ENCODE data around the gene NBAS.

NBAS gene

DNA sequence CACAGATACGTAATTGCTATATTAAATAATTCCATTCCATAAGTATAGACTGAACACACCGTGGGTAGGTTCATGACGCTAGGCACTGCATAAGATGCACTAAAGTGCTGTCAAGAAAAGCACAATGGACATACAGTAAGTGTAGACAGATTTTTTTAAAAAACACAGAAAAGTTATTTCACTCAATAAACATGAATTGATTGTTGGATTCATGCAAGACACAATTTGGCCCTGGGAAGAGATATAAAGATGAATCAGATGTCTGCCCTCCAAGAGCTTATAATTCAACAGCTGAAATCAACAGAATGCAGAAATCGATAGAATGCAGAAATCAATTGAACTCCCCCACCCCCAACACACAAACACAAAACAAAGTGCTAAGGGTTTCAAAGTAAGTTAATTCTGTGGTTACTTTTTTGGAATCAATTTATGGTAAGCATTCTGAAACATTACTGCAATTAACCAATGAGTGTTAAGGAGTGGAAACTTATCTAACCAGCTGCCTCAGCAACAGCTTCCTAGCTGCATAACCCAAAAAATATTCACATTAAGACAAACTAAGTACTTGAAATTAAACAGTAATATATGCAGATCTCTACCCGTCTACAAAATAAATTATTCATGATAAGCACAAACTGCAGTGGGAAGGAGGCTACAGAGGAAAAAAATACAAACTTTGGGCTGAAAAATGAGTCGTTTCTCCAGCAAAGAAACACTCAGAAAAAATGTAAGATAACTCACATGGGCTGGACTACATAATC lies 1.6 kb downstream of the NBAS start:
- no peaks in the 10 kb centered on the region for H3K9me3 Mint-ChIP-seq
- peaks cover 5% of the 10 kb centered on the region for H3K36me3 Mint-ChIP-seq (ENCODE audit: low read depth)
- peaks cover 3% of the 10 kb centered on the region for H3K27me3 Mint-ChIP-seq (ENCODE audit: low read depth)
- DNase-seq (ENCODE audit: low spot score), result no peak
- peaks cover 40% of the 10 kb centered on the region for H3K4me1 Mint-ChIP-seq (ENCODE audit: low read depth)
- H3K4me3 Mint-ChIP-seq, result peak overlapping the region; percentile 93
- H3K27ac Mint-ChIP-seq, result no peak overlapping the region

DNA sequence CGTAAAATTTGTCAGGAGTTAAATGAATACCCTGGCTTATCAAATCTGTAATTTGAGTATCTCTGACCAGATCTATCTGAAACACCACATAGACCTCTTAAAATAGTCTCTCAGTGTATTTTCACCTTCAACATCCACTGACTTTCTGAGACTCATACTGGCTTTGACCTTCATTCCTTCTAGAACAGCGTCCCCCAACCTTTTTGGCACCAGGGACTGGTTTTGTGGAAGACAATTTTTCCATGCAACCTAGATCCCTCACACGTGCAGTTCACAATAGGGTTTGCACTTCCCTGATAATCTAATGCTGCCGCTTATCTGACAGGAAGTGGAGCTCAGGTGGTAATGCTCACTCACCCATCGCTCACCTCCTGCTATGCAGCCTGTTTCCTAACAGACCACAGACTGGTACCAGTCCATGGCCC lies 3.2 kb downstream of the NBAS start:
- H3K9me3 Mint-ChIP-seq, result no peaks in the 10 kb centered on the region
- H3K36me3 Mint-ChIP-seq (ENCODE audit: low read depth), result peaks cover 9% of the 10 kb centered on the region
- H3K4me1 Mint-ChIP-seq (ENCODE audit: low read depth), result peaks cover 37% of the 10 kb centered on the region
- H3K27ac Mint-ChIP-seq, result no peak overlapping the region
- no peak overlapping the region for H3K4me3 Mint-ChIP-seq
- DNase-seq (ENCODE audit: low spot score), result no peak
- H3K27me3 Mint-ChIP-seq (ENCODE audit: low read depth), result no peaks in the 10 kb centered on the region

DNA sequence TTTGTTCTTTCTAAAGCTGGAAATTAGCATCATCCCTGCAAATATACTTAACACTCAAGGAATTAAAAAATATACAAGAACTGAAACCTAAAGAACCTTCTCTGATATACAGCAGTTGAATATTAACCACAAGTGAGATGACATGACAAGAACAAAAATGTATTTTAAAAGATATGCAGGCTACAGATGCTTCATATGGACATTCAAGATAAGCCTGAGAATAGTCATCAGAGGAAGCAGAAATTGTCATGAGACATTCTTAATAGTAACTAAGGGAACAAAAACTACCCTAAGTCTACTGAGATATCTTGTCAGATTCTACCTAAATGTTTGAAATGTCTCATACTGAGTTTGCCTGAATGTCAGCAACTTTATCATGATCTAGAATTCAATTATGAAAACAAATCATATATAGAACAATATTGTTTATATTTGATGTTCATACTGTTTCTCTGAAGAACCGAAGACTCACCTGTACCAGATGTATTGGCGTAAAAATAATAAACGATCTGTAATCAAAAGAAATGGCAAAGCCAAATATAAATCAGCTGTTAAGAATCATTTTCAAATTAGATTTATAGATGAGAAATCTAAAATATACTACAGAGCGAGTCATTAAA lies 4.7 kb downstream of the NBAS start:
- no peak overlapping the region for H3K4me3 Mint-ChIP-seq
- no peaks in the 10 kb centered on the region for H3K27me3 Mint-ChIP-seq (ENCODE audit: low read depth)

DNA sequence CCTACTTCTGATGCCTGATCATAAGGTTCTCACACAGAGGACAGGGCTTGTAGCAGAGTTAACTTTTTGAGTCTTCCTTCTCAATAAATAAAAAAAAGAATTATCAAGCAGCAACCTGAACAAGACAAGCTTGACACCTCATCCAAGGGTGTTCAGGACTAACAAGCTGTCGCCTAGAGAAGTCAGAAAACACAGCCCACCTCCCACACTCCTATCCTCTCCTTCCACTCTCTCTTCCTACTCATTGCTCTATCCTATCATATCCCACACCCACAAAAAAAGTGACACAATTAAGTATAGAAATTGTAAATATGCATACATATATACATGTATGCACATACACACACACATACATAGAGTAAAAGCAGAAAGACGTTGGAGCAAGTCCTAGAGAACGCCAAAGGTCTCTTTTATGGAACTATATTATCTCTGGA lies 5.4 kb downstream of the NBAS start:
- Mint-ChIP-seq H3K4me3 (no peak overlapping the region), H3K36me3 (ENCODE audit: low read depth) (peaks cover 13% of the 10 kb centered on the region), H3K4me1 (ENCODE audit: low read depth) (peaks cover 22% of the 10 kb centered on the region), H3K27ac (no peak overlapping the region), H3K27me3 (ENCODE audit: low read depth) (no peaks in the 10 kb centered on the region), H3K9me3 (no peaks in the 10 kb centered on the region)
- DNase-seq (ENCODE audit: low spot score), result no peak

More for the DNA sequence above, 4.7 kb downstream of the NBAS start:
- DNase-seq (ENCODE audit: low spot score), result no peak
- Mint-ChIP-seq H3K4me1 (ENCODE audit: low read depth) (peaks cover 24% of the 10 kb centered on the region), H3K27ac (no peak overlapping the region), H3K9me3 (no peaks in the 10 kb centered on the region), H3K36me3 (ENCODE audit: low read depth) (peaks cover 13% of the 10 kb centered on the region)

DNA sequence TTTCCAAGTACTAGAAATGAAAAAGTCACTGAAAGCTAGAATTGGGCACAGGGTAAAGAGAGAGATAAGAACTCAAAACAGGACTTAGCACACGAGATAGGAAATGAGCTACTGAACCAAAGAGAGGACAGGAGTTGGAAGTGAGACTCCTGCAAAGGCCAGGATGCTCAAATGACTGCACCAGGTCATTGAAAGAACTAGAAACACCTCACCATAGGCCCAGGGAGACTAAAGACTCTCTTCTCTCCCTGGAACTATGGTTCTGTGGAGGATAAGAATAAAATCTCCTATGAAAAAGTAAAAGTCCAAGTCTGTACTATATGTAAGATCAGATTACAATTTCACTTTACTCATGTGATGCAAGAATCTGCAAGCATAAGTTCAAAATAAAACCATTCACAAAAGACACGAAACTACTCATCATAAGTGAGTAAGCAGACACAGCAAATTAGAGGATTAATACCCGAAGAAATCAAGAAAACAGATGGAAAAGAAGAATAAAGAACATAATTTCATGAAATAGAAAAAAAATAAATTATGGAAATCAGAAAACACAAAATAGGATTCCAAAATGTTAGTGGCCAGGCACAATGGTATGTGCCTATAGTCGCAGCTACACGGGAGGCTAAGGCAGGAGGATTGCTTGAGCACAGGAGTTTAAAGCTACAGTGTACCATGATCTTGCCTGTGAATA lies 6.5 kb downstream of the NBAS start:
- Mint-ChIP-seq H3K4me1 (ENCODE audit: low read depth) (peaks cover 16% of the 10 kb centered on the region), H3K36me3 (ENCODE audit: low read depth) (peaks cover 13% of the 10 kb centered on the region), H3K9me3 (no peaks in the 10 kb centered on the region), H3K27me3 (ENCODE audit: low read depth) (no peaks in the 10 kb centered on the region), H3K27ac (no peak overlapping the region), H3K4me3 (no peak overlapping the region)
- no peak for DNase-seq (ENCODE audit: low spot score)

DNA sequence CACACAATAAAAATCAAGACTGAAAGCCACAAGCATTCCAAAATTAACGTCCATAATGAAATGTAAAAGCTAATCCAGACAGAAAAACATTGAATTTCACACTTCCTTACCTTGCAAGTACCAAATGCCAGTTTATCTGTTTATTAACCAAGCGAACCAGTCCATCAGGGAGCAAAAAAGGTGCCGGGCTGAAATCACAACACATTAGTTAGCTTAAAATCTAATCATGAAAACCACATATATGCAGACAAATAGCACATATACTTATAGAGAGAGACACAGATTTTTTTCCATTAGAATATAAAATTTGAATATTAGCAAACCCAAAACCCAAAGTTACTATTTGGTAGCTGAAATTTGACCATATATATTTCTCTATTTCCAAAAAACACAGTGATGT lies 7.2 kb downstream of the NBAS start:
- Mint-ChIP-seq H3K4me1 (ENCODE audit: low read depth) (peaks cover 9% of the 10 kb centered on the region), H3K36me3 (ENCODE audit: low read depth) (peaks cover 13% of the 10 kb centered on the region), H3K27ac (no peak overlapping the region), H3K9me3 (no peaks in the 10 kb centered on the region), H3K4me3 (no peak overlapping the region), H3K27me3 (ENCODE audit: low read depth) (no peaks in the 10 kb centered on the region)
- DNase-seq (ENCODE audit: low spot score), result no peak

DNA sequence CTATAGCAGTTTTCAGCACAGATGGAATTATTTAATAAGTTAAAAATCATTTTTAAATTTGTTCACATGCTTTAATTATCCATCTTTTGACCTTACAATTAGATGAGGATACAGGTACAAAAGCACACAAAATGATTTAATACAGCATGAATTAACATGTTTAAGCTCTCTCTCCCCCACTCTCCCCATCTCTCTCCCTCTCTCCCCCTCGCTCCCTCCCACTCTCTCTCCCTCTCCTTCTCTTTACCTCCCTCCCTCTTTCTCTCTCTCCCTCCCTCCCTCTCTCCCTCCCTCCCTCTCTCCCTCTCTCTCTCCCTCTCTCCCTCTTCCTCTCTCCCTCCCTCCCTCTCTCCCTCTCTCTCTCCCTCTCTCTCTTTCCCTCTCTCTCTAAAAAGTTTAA lies 7.6 kb downstream of the NBAS start:
- Mint-ChIP-seq H3K36me3 (ENCODE audit: low read depth) (peaks cover 16% of the 10 kb centered on the region), H3K27me3 (ENCODE audit: low read depth) (no peaks in the 10 kb centered on the region), H3K9me3 (no peaks in the 10 kb centered on the region), H3K4me1 (ENCODE audit: low read depth) (peaks cover 8% of the 10 kb centered on the region), H3K27ac (no peak overlapping the region), H3K4me3 (no peak overlapping the region)
- DNase-seq (ENCODE audit: low spot score), result no peak

DNA sequence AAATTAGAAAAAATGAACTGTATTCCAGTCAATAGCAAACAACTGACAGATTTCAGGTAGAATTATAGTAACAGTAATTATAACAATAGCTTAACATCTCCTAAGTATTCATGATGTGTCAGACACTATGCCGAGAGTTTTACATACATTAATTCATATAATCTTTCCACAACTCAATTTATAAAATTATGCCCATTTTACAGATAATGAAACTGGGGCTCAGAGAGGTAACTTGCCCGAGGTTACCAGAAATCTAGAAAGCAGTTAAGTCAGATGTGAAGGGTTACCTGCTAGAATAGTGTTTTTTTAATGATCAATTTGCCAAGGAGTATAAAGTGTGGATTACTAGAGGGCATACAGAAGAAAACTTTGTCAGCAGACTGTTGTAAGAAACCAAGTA lies 12.2 kb downstream of the NBAS start:
- no peak for DNase-seq (ENCODE audit: low spot score)
- Mint-ChIP-seq H3K4me3 (no peak overlapping the region), H3K9me3 (no peaks in the 10 kb centered on the region), H3K36me3 (ENCODE audit: low read depth) (peaks cover 11% of the 10 kb centered on the region), H3K27ac (no peak overlapping the region), H3K4me1 (ENCODE audit: low read depth) (no peaks in the 10 kb centered on the region), H3K27me3 (ENCODE audit: low read depth) (no peaks in the 10 kb centered on the region)

DNA sequence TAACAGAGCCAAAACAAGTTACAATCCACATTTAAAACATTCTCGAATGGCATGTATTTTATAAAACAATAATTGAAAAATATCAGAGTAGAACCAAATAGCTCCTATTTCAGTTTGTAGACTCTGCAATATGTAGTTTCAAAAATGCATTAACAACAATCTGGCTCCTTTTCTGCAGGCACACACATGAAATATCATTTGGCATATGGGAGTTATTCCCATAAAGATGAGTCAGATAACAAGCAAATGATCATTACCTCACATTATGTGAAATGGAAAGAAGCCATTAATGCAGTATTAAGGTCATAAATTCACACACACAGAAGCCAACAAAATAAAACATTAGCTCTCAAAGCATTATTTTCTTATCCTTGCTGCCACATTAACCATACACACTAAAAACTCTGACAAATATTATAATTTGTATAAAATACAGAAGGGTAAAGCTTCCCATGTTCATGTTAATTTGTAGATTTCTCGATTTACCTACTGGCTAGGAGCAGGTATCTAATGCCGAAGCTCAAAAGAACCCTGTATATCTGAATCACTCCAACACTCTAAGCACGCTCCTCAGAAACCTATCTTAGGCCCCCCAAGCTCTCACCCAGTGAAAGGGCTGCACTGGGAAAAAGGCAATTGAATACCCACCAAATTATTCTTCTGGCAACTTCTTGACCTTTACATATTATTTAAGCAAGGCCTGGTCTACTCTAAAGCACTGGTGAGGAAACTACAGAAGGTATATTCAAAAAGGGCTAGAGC lies 13.8 kb downstream of the NBAS start:
- Mint-ChIP-seq H3K9me3 (no peaks in the 10 kb centered on the region), H3K27ac (no peak overlapping the region), H3K4me1 (ENCODE audit: low read depth) (no peaks in the 10 kb centered on the region), H3K4me3 (no peak overlapping the region), H3K36me3 (ENCODE audit: low read depth) (peaks cover 7% of the 10 kb centered on the region), H3K27me3 (ENCODE audit: low read depth) (no peaks in the 10 kb centered on the region)
- no peak for DNase-seq (ENCODE audit: low spot score)

DNA sequence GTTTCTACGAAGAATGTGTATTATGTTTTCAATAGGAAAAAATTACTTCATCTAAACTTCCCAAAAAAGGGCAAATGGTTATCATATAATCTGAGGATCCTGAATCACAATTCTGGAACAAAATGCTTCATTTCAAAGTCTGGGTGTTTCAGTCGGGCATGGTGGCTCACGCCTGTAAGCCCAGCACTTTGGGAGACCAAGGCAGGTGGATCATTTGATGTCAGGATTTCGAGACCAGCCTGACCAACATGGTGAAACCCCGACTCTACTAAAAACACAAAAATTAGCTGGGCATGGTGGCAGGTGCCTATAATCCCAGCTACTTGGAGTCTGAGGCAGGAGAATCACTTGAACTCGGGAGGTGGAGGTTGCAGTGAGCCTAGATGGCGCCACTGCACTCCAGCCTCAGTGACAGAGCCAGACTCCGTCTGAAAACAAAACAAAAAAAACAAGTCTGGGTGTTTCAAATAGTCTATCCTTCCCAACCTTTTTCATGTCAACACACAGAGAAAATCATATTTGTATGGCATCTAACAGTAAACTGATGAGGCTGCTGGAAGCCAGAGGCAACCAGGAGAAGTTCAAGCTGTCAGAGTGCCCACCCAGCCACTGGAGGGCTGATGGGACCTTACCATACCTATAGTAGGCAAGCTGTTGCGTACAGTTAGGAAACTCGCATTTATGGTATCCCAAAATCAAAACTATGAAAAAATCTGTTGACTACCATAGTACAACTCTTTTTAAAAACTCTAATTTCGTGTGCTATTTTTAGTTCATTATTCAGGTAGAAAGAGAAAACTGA lies 14.6 kb downstream of the NBAS start:
- Mint-ChIP-seq H3K27me3 (ENCODE audit: low read depth) (no peaks in the 10 kb centered on the region), H3K36me3 (ENCODE audit: low read depth) (peaks cover 5% of the 10 kb centered on the region), H3K27ac (no peak overlapping the region), H3K9me3 (no peaks in the 10 kb centered on the region), H3K4me1 (ENCODE audit: low read depth) (no peaks in the 10 kb centered on the region), H3K4me3 (no peak overlapping the region)
- no peak for DNase-seq (ENCODE audit: low spot score)

DNA sequence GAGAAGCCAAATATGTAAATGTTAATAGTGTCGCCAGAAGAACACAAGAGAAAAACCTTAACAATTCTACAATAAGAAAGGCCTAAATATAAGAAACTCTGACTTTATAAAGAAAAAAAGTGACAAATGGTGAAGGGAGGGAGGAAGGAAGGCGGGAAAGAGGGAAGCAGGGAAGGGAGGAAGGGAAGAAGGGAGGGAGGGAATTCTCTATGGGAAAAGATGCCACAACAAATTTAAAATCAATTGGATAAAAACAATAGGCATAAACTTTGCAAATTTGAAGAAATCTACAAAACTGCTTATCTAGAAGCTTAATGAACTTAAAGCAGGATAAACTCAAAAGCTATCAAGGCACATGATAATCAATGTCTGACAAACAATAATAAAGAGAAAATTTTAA lies 16.9 kb downstream of the NBAS start:
- no peaks in the 10 kb centered on the region for H3K27me3 Mint-ChIP-seq (ENCODE audit: low read depth)

DNA sequence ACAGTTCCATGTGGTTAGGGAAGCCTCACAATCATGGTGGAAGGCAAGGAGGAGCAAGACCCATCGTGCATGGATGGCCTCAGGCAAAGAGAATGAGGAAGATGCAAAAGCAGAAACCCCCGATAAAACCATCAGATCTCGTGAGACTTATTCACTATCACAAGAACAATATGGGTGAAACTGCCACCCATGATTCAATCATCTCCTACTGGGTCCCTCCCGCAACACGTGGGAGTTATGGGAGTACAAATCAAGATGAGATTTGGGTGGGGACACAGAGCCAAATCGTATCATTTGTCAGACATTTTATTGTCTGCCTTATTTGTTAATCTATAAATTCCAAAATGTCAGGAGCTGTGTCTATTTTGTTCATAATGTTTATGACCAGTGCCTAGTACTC lies 17.6 kb downstream of the NBAS start:
- Mint-ChIP-seq H3K9me3 (no peaks in the 10 kb centered on the region), H3K4me3 (no peak overlapping the region), H3K27me3 (ENCODE audit: low read depth) (no peaks in the 10 kb centered on the region), H3K36me3 (ENCODE audit: low read depth) (peaks cover 10% of the 10 kb centered on the region), H3K27ac (no peak overlapping the region), H3K4me1 (ENCODE audit: low read depth) (no peaks in the 10 kb centered on the region)
- DNase-seq (ENCODE audit: low spot score), result no peak

More for the DNA sequence above, 16.9 kb downstream of the NBAS start:
- H3K9me3 Mint-ChIP-seq, result no peaks in the 10 kb centered on the region
- no peaks in the 10 kb centered on the region for H3K4me1 Mint-ChIP-seq (ENCODE audit: low read depth)
- H3K36me3 Mint-ChIP-seq (ENCODE audit: low read depth), result peaks cover 13% of the 10 kb centered on the region
- no peak for DNase-seq (ENCODE audit: low spot score)
- H3K27ac Mint-ChIP-seq, result no peak overlapping the region
- no peak overlapping the region for H3K4me3 Mint-ChIP-seq

DNA sequence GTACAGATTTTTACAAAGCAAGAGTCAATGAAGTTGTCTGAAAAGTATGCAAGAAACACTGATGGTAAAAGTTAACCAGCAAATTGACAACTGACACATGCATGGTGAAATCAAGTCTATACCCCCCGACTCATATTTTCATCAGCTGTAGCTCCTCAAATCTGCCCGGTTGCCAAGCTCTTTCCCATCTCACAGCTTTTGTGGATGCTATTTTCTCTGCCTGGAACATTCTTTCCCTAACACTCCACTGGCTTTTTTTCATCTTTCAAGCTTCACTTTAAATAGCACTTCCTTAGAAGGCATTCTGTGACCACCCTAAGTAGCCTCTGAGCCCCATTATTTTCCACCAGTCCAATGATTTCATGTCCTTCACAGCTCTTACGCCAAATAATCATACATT lies 18.1 kb downstream of the NBAS start:
- H3K36me3 Mint-ChIP-seq (ENCODE audit: low read depth), result peaks cover 10% of the 10 kb centered on the region
- H3K27ac Mint-ChIP-seq, result no peak overlapping the region
- H3K27me3 Mint-ChIP-seq (ENCODE audit: low read depth), result no peaks in the 10 kb centered on the region
- no peaks in the 10 kb centered on the region for H3K9me3 Mint-ChIP-seq
- H3K4me3 Mint-ChIP-seq, result no peak overlapping the region
- H3K4me1 Mint-ChIP-seq (ENCODE audit: low read depth), result no peaks in the 10 kb centered on the region
- no peak for DNase-seq (ENCODE audit: low spot score)

Data from T-helper 2 cell treated with Interferon-gamma antibody and Interleukin-4, amounts not matched to agents 5 μg/mL and 100 μg/mL, for 36 hours (primary cell).